Naive B cell (primary cell): Measurements from ENCODE around the gene NFRKB. TPM values are rescaled to one million over a fixed set of nuclear protein-coding genes. Genes with fewer than 3 reads are reported as not detected.
"Not testable (repeated sequence)": the region's sequence is repeated elsewhere in the genome, so short reads cannot be mapped to it uniquely, and the experiment has no call there.

Source experiments
- ATAC-seq, 2 donors: fragments of 150-1000 bp; cut with Tn5 transposase; 2 replicates each; pipeline ENCODE4 v1.10.0; 2021; ENCODE audit warnings: low read depth in 2 of 2, mild to moderate bottlenecking in 2 of 2, moderate library complexity in 2 of 2
- DNase-seq: peaks from one replicate; pipeline ENCODE4 v3.0.0; 2022
- H3K27ac Mint-ChIP-seq, 6 donors: one replicate each; pipeline ENCODE4 v1.8.0; 2020 to 2022; ENCODE audit warnings: mild to moderate bottlenecking in 6 of 6, mixed read lengths in 6 of 6, moderate library complexity in 5 of 6, inconsistent platforms in 2 of 6
- H3K27me3 Mint-ChIP-seq, 3 donors: one replicate each; pipeline ENCODE4 v1.8.0; 2021 to 2022; ENCODE audit warnings: mixed read lengths in 3 of 3, mild to moderate bottlenecking in 1 of 3
- H3K36me3 Mint-ChIP-seq, 2 donors: one replicate each; pipeline ENCODE4 v1.8.0; 2020 to 2022; ENCODE audit warnings: mixed read lengths in 2 of 2, inconsistent platforms in 1 of 2, mild to moderate bottlenecking in 1 of 2
- H3K4me1 Mint-ChIP-seq, 3 donors: one replicate each; pipeline ENCODE4 v1.8.0; 2020 to 2022; ENCODE audit warnings: mixed read lengths in 3 of 3, inconsistent platforms in 1 of 3, mild to moderate bottlenecking in 1 of 3, moderate library complexity in 1 of 3
- H3K4me3 Mint-ChIP-seq, 8 donors: one replicate each; pipeline ENCODE4 v1.8.0; 2020 to 2022; ENCODE audit warnings: mild to moderate bottlenecking in 8 of 8, mixed read lengths in 8 of 8, moderate library complexity in 8 of 8, inconsistent platforms in 2 of 8
- H3K9me3 Mint-ChIP-seq, 7 donors: one replicate each; pipeline ENCODE4 v1.8.0; 2020 to 2022; ENCODE audit warnings: mixed read lengths in 7 of 7, mild to moderate bottlenecking in 5 of 7, inconsistent platforms in 2 of 7, moderate library complexity in 1 of 7
- polyA plus RNA-seq, 6 donors: library from polyadenylated mRNA; unstranded; fragments of 300-500 nt; fragmentation: Illumina TruSeq; gene quantifications; one replicate each; pipeline ENCODE4 v1.2.3, GENCODE V29; 2021; ENCODE audit warnings: low read depth in 6 of 6

The NFRKB gene
- polyA plus RNA-seq, 6 donors from 2014 or later = 4.7 to 18.1 (median 12.7) TPM

DNA sequence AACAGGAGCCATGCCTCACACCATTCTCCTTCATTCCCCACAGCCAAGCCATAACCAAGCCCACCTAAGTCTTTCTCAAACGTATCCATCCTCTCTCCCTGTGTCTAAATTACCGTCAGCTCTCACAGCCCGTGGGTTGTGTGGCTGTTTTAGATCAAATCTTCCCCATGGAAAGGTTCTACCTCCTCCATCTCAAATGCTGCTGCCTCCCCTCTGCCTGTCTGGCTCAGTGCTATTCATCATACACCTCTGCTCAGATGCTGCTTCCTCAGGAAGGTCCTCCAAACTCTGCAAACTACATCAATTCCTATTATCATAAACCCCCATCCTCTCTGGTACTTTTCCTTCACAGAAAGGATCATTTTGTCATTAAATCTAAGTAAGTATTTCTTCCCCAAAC lies 15.1 kb downstream of the NFRKB start:
- Mint-ChIP-seq H3K4me1 (peaks cover 0 to 3% (median 0%) of the 10 kb centered on the region in 3 donors), H3K27ac (peak overlapping the region in 1 of 6 donors; percentile 73), H3K9me3 (no peaks in the 10 kb centered on the region), H3K36me3 (peaks cover 58 to 65% of the 10 kb centered on the region in 2 donors), H3K27me3 (no peaks in the 10 kb centered on the region), H3K4me3 (no peak overlapping the region)
- ATAC-seq (no peak), DNase-seq (no peak)

DNA sequence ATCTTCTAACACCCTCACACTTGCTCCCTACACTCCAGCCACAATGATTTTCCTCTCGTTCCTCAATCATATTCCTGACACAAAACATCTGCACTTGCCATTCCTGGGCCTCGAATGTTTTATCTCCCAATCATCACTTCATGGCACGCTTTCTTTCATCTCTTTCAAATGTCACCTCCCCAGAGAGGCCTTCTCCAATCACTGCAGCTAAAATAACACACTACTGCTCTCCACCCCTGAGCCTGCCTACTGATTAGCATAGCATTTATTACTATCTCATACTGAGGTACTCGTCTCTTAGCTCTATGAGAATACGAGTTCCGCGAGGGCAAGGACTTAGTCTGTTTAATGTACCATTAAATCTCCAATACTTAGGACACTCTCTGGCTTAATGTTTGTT lies 23.5 kb downstream of the NFRKB start:
- H3K36me3 Mint-ChIP-seq = peaks cover 40 to 45% of the 10 kb centered on the region in 2 donors
- H3K4me1 Mint-ChIP-seq = no peaks in the 10 kb centered on the region
- ATAC-seq (no peak), DNase-seq (no peak)
- H3K9me3 Mint-ChIP-seq = no peaks in the 10 kb centered on the region
- no peaks in the 10 kb centered on the region for H3K27me3 Mint-ChIP-seq
- no peak overlapping the region for H3K4me3 Mint-ChIP-seq
- H3K27ac Mint-ChIP-seq = peak overlapping the region in 1 of 6 donors; percentile 2

DNA sequence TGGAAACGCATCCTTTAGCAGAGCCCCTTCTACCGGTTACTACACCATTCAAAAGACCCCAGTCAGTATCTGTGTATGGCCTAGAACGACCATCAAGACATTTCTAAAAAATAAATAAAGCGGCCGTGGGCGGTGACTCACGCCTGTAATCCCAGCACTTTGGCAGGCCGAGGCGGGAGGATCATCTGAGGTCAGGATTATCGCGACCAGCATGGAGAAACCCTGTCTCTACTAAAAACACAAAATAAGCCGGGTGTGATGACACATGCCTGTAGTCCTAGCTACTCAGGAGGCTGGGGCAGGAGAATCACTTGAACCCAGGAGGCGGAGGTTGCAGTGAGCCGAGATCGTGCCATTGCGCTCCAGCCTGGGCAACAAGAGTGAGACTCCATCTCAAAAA lies 26.8 kb downstream of the NFRKB start:
- not testable (repeated sequence) for H3K9me3 Mint-ChIP-seq, ATAC-seq, H3K27me3 Mint-ChIP-seq, H3K4me1 Mint-ChIP-seq, DNase-seq, H3K27ac Mint-ChIP-seq, H3K4me3 Mint-ChIP-seq
- H3K36me3 Mint-ChIP-seq = peaks cover 42 to 45% of the 10 kb centered on the region in 2 donors

DNA sequence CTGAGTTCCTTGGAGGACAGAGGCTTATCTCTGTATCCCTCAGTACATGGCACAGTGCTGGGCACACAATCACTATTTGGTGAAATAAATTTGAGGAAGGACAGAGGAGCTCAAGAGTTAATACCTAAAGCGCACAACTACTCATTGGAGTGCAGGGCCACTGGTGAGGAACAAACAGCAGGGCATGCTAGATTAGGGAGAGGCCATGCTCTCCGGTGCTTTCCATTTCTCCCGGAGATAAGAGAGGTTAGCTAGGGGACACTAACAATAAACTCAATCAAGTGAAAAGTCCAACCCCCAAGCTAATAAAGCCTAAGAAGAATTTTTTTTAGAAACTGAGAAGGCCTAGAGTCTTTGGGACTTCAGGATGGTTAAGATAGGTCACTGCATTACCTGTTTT lies 29.1 kb downstream of the NFRKB start:
- Mint-ChIP-seq H3K36me3 (peaks cover 37% of the 10 kb centered on the region in 2 donors), H3K4me3 (no peak overlapping the region), H3K27me3 (no peaks in the 10 kb centered on the region), H3K27ac (no peak overlapping the region), H3K9me3 (no peaks in the 10 kb centered on the region), H3K4me1 (no peaks in the 10 kb centered on the region)
- ATAC-seq = no peak
- DNase-seq = no peak

DNA sequence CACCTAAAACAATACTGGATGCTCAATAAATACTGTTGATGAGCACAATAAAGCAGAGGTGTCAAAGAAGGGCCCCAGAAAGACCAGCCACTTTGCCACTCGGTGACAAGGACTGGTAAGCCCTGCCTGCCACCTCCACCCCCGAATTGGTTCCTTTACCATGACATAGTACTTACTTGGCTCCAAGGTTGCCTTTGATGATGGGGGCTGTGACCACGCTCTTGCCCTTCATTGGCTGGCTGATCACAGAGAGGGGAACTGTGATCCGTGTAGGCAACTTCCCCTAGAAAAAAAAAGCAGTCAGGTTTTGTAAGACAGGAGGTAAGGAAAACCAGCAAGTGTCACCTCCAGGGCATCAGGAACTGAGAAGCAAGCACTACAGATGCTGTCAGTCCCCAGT lies 29.7 kb downstream of the NFRKB start:
- Mint-ChIP-seq H3K36me3 (peaks cover 31 to 35% of the 10 kb centered on the region in 2 donors), H3K27ac (no peak overlapping the region), H3K4me1 (no peaks in the 10 kb centered on the region), H3K4me3 (no peak overlapping the region), H3K9me3 (no peaks in the 10 kb centered on the region), H3K27me3 (no peaks in the 10 kb centered on the region)
- ATAC-seq (no peak), DNase-seq (no peak)

DNA sequence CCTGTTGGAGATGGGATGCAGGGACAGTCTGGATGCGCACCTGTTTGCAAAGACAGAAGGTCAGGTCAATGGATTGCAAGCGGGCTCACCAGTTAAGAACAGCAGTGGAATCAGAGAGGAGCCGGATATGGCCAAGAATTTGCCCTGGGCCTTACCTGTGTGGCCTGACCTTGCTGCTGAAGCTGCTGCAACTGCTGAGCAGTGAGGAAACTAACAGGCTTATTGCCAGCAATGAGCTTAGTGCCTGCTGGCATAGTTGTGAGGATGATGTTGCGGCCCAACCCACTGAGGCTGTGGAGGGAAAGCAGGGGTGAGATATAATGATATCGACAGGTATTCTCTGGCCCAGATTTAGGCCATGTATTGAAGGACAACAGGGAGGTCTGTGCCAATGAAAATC lies 30.6 kb downstream of the NFRKB start:
- H3K9me3 Mint-ChIP-seq = no peaks in the 10 kb centered on the region
- H3K4me1 Mint-ChIP-seq = no peaks in the 10 kb centered on the region
- ATAC-seq (no peak), DNase-seq (no peak)
- peaks cover 30 to 31% of the 10 kb centered on the region in 2 donors for H3K36me3 Mint-ChIP-seq
- H3K27ac Mint-ChIP-seq = no peak overlapping the region
- no peak overlapping the region for H3K4me3 Mint-ChIP-seq
- no peaks in the 10 kb centered on the region for H3K27me3 Mint-ChIP-seq

DNA sequence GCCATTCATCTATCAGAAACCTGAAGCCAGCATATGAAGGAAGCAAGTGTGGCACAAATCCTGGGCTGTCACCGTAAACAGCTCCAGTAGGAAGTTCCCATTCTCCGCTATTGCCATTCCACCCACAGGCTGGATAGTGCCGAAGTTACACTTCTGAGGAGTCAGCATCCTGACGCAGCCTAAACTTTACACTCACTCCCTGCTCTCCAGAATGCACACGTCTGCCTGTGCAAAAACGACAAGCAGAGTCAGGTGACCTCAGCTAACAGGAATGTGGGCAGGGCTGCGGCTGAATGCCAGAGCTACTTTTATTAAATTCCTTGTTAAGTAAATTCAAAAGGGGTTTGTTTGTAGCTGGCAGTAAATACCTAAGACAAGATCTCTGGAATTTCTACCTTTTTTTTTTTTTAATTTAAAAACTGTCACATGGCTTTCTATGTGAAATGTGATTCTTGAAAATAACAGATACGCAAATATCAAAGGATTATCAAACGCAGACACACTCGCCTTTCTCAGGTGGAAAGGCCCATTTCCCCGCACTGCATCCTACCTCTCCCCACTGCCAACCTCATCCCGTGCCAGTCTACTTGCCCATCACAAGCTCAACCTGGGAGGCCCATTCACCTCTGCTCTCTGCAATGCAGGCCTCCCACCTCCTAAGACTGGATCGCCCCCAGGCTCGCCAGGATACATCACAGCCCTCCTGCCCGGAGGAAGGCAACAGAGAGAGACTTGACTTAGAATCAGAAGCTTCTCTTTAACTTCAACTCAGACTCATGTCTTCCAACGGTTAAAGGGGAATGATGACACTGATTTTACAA lies 33.5 kb downstream of the NFRKB start:
- Mint-ChIP-seq H3K4me3 (peak overlapping the region in 1 of 8 donors; percentile 6), H3K27me3 (no peaks in the 10 kb centered on the region), H3K9me3 (no peaks in the 10 kb centered on the region), H3K36me3 (peaks cover 22 to 35% of the 10 kb centered on the region in 2 donors), H3K4me1 (no peaks in the 10 kb centered on the region), H3K27ac (peak overlapping the region in 1 of 6 donors; percentile 81)
- ATAC-seq = no peak
- DNase-seq = no peak

DNA sequence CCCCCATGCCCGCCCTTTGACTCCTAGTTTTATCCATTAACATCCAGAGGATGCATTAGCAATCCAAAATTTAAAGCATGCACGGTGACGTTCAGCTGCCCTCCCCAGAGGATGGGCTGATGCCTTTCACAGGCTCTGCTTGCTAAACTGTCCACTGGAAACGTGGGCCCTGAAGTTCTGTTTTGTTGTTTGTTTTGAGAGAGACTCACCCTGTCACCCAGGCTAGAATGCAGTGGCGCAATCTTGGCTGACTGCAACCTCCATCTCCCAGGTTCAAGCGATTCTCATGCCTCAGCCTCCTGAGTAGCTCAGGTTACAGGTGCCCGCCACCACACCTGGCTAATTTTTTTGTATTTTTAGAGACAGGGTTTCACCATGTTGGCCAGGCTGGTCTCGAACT lies 39.3 kb downstream of the NFRKB start:
- Mint-ChIP-seq H3K27ac (no peak overlapping the region), H3K4me3 (no peak overlapping the region), H3K36me3 (peaks cover 0 to 8% of the 10 kb centered on the region in 2 donors), H3K27me3 (no peaks in the 10 kb centered on the region), H3K4me1 (no peaks in the 10 kb centered on the region), H3K9me3 (no peaks in the 10 kb centered on the region)
- ATAC-seq = no peak
- no peak for DNase-seq

DNA sequence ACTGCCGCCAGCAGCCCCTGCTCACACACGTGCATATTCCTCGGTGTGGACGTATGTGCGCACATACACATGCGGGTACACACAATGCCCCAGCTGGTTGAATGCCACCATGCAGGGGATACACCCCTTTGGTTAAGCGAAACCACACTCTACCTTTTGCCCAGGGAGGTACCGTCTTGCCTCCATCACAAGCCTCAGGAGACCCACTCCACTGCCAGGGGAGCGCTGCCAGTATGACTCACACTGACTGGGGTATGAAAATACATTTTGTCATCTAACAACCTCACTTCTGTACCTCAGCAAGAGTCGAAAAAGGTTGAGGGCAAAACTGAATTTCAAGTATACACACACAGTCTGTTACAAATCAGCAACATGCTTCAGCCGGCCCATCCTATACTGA lies 40.3 kb downstream of the NFRKB start:
- Mint-ChIP-seq H3K9me3 (no peaks in the 10 kb centered on the region), H3K27ac (no peak overlapping the region), H3K4me1 (no peaks in the 10 kb centered on the region), H3K27me3 (no peaks in the 10 kb centered on the region), H3K4me3 (peak overlapping the region in 1 of 8 donors; percentile 29), H3K36me3 (peaks cover 0 to 7% of the 10 kb centered on the region in 2 donors)
- no peak for DNase-seq
- no peak for ATAC-seq

DNA sequence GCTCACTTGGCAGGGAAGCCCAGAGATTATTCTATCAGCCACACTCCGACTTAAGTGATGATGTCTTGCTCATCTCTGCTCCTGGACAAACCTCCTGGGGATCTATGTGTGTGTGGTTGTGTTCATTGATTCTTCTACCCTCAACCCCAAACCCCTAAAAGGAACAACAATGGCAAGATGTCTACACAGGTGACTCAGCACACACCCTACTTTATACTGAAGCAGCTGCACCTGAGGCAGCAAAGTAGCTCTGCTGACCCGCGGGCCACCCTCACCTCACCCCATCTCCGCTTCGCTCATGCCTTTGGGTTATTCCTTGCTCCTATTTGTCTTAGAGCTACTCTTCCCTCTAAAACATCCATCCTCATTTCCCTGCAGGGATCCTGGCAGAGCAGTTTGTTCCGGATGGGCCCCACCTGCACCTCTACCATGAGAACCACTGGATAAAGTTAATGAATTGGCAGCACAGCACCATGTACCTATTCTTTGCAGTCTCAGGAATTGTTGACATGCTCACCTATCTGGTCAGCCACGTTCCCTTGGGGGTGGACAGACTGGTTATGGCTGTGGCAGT lies 41.1 kb downstream of the NFRKB start:
- ATAC-seq = no peak
- no peak for DNase-seq
- Mint-ChIP-seq H3K36me3 (no peaks in the 10 kb centered on the region), H3K4me3 (peak overlapping the region in 1 of 8 donors; percentile 38), H3K9me3 (no peaks in the 10 kb centered on the region), H3K27ac (peak overlapping the region in 1 of 6 donors; percentile 25), H3K4me1 (no peaks in the 10 kb centered on the region), H3K27me3 (no peaks in the 10 kb centered on the region)

DNA sequence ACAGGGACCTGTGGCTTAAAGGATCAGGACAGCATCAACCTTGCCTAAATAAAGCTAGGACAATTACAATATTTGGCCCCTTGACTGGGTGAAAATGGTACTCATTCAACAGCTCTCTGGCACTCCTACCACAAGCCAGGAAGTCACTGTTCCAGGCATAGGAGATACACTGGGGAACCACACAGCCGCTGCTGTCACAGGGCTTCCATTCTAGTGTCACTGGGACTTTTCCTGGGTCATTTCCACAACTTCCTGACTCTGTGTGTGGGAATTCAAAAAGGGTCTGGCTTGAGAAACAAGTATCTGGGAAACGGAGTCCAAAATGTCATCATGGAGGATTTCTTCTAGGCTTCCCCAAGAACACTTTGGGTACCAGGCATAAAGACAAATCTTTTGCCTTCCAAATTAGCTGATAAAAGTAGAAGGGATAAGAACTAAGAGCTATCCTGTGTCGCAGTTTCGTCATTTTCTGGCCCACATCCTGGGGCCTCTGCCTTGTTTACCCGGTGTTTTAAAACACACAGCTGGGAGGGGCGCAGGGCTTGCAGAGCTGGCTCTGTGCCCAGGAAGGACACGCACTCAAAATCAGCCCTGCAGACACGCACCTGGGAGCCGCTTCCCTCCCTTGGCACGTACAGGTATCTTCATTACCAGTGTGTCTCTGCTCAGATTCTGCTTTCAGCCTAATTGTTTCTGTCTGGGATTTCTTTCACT lies 41.7 kb downstream of the NFRKB start:
- DNase-seq = no peak
- peaks cover 0 to 3% (median 0%) of the 10 kb centered on the region in 3 donors for H3K27me3 Mint-ChIP-seq
- H3K27ac Mint-ChIP-seq = no peak overlapping the region
- no peak overlapping the region for H3K4me3 Mint-ChIP-seq
- H3K36me3 Mint-ChIP-seq = no peaks in the 10 kb centered on the region
- H3K9me3 Mint-ChIP-seq = no peaks in the 10 kb centered on the region
- H3K4me1 Mint-ChIP-seq = no peaks in the 10 kb centered on the region
- no peak for ATAC-seq

DNA sequence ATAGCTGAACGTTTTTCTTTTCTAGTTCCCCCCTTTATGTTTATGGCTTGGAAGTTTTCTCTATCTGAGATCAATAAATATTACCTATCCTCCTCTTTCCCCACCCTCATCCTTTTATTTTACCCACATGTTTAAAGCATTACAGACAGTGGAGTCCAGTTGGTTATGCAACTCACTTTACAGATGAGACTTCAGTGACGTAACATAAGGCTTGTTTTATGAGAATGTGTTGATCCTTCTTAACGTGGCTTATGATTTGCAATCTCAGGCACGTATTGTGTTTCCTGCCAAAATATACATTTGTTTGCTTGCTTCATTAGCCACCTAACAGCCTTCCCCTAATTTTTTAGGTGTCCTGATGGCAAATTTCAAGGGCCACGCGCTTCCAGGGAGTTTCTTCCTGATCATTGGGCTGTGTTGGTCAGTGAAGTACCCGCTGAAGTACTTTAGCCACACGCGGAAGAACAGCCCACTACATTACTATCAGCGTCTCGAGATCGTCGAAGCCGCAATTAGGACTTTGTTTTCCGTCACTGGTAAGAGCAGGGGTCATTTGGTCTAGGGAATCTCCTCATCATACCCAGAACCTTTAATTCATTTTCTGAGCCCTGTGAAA lies 43.1 kb downstream of the NFRKB start:
- DNase-seq = no peak
- Mint-ChIP-seq H3K36me3 (no peaks in the 10 kb centered on the region), H3K27me3 (peaks cover 0 to 4% (median 0%) of the 10 kb centered on the region in 3 donors), H3K27ac (peak overlapping the region in 1 of 6 donors; percentile 13), H3K9me3 (no peaks in the 10 kb centered on the region), H3K4me1 (no peaks in the 10 kb centered on the region), H3K4me3 (no peak overlapping the region)
- no peak for ATAC-seq

DNA sequence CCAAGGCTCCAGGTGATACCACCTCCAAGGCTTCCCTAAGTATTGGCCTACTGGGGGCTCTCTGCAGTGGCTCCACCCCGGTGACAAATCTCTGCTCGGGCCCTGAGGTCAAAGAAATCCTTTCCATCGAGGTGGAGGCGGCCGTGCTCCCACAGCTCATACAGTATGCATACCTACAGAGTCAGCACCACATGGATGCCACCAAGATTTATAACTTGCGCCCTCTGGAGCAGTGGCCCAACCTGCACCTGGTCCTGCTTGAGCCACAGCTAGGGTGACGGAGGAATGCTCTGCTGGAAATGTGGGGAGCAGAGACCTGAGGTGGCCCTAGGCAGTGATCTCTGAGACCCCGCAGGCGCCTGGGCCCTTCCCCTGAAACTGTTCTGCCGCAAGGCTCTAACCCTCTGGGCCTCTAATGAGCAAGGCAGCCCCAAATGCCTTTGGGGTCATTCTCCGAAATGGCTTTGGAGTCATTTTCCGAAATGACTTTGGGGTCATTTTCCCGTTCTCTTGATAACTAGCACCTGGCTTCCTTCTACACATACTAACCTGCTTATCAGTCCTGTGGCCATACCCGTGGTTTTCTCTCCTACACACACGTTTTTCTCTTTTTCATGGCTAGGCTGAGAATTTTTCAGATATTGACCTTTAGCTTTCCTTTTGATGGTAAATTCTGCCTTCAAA lies 45.8 kb downstream of the NFRKB start:
- no peaks in the 10 kb centered on the region for H3K9me3 Mint-ChIP-seq
- ATAC-seq (no peak), DNase-seq (no peak)
- no peak overlapping the region for H3K4me3 Mint-ChIP-seq
- H3K4me1 Mint-ChIP-seq = peaks cover 0 to 6% (median 5%) of the 10 kb centered on the region in 3 donors
- H3K27ac Mint-ChIP-seq = no peak overlapping the region
- peaks cover 0 to 4% (median 0%) of the 10 kb centered on the region in 3 donors for H3K27me3 Mint-ChIP-seq
- H3K36me3 Mint-ChIP-seq = no peaks in the 10 kb centered on the region
